A673 (cell line): Measurements from ENCODE around the gene ZNF213. TPM values are rescaled to one million over a fixed set of nuclear protein-coding genes. Genes with fewer than 3 reads are reported as not detected.

Experiments
- BruUV-seq: library from RNA; stranded (reverse); fragments of 400-500 nt; replicated peaks from 2 replicates; lab custom pipeline; 2021; lab: Mats Ljungman, UMichigan
- CTCF ChIA-PET: fragments of 300-600 bp; sonication (Branson Sonifier 250); formaldehyde crosslinking; loops from one replicate; lab custom pipeline; 2022; ENCODE audit warnings: antibody characterized with exemption; lab: Charles Lee
- POLR2A ChIA-PET: fragments of 300-600 bp; sonication (Branson Sonifier 250); formaldehyde crosslinking; loops from one replicate; lab custom pipeline; 2022; ENCODE audit warnings: antibody characterized with exemption; ENCODE audit not compliant: low non-redundant PET; lab: Charles Lee
- DNase-seq: peaks from one replicate; pipeline ENCODE4 v3.0.0-alpha.2; 2015; ENCODE audit warnings: low spot score
- H3K27ac ChIP-seq: fragments of 200-600 bp; sonication (generic); 2 replicates; pipeline ENCODE4 v1.5.1; 2016; ENCODE audit warnings: mixed run types, low read depth, mild to moderate bottlenecking, mixed read lengths, antibody characterized with exemption, low read length; ENCODE audit not compliant: poor library complexity, severe bottlenecking
- H3K27me3 ChIP-seq: fragments of 200-600 bp; sonication (generic); replicated peaks from 2 replicates; pipeline ENCODE4 v1.6.1; 2017; ENCODE audit warnings: mixed run types, low read depth, mild to moderate bottlenecking, mixed read lengths, antibody characterized with exemption, low read length; ENCODE audit not compliant: insufficient read depth, poor library complexity
- H3K36me3 ChIP-seq: fragments of 200-600 bp; sonication (generic); 2 replicates; pipeline ENCODE4 v1.6.1; 2016; ENCODE audit warnings: mixed run types, mild to moderate bottlenecking, mixed read lengths, antibody characterized with exemption, low read length; ENCODE audit not compliant: insufficient read depth, poor library complexity, severe bottlenecking
- H3K4me1 ChIP-seq: fragments of 200-600 bp; sonication (generic); 2 replicates; pipeline ENCODE4 v1.6.1; 2017; ENCODE audit warnings: mixed run types, mild to moderate bottlenecking, mixed read lengths, antibody characterized with exemption, low read length; ENCODE audit not compliant: insufficient read depth, poor library complexity, severe bottlenecking
- H3K4me3 ChIP-seq: fragments of 200-600 bp; sonication (generic); 2 replicates; pipeline ENCODE4 v1.5.1; 2016; ENCODE audit warnings: low read depth, mixed run types, mild to moderate bottlenecking, mixed read lengths, low read length; ENCODE audit not compliant: poor library complexity, severe bottlenecking
- H3K9me3 ChIP-seq: fragments of 200-600 bp; sonication (generic); 2 replicates; pipeline ENCODE4 v1.6.1; 2016; ENCODE audit warnings: mixed run types, low read depth, mild to moderate bottlenecking, mixed read lengths, antibody characterized with exemption, low read length; ENCODE audit not compliant: poor library complexity, severe bottlenecking
- EZH2 ChIP-seq: fragments of 200-600 bp; sonication (generic); IDR thresholded peaks from 2 replicates; pipeline ENCODE4 v1.6.1; 2017; ENCODE audit warnings: borderline replicate concordance, low read depth, mild to moderate bottlenecking, mixed read lengths, antibody characterized with exemption, low read length; ENCODE audit not compliant: poor library complexity, severe bottlenecking
- intact Hi-C: fragments of 100-400 bp; cut with micrococcal nuclease; formaldehyde crosslinking; loops from one replicate; pipeline ENCODE4 v1.10.0; 2022; ENCODE audit not compliant: unreplicated experiment
- total RNA-seq: library from RNA; stranded (reverse); gene quantifications from 2 replicates; pipeline ENCODE4 v1.2.3, GENCODE V29; 2021
- TF ChIP-seq, protein P1 (sequence below): fragments of 300-800, 200-600 bp; sonication (generic); conservative IDR thresholded peaks from 2 replicates; pipeline ENCODE4 v1.5.1; 2017; ENCODE audit warnings: low read depth, mild to moderate bottlenecking, antibody characterized with exemption, low read length, moderate library complexity, mixed read lengths

ZNF213 gene
- total RNA-seq, 1 experiment from 2014 or later, result 16.0 TPM

- ChIA-PET POLR2A (no interaction called here), CTCF (no interaction called here)
- H3K9me3 ChIP-seq, result no peaks in the 10 kb centered on the region
- no peaks in the 10 kb centered on the region for H3K36me3 ChIP-seq
- intact Hi-C loops, result no loop called here
- H3K27ac ChIP-seq, result no peak overlapping the region
- DNase-seq, result no peak
- no peaks in the 10 kb centered on the region for H3K27me3 ChIP-seq
- TF ChIP-seq, protein P1, sequence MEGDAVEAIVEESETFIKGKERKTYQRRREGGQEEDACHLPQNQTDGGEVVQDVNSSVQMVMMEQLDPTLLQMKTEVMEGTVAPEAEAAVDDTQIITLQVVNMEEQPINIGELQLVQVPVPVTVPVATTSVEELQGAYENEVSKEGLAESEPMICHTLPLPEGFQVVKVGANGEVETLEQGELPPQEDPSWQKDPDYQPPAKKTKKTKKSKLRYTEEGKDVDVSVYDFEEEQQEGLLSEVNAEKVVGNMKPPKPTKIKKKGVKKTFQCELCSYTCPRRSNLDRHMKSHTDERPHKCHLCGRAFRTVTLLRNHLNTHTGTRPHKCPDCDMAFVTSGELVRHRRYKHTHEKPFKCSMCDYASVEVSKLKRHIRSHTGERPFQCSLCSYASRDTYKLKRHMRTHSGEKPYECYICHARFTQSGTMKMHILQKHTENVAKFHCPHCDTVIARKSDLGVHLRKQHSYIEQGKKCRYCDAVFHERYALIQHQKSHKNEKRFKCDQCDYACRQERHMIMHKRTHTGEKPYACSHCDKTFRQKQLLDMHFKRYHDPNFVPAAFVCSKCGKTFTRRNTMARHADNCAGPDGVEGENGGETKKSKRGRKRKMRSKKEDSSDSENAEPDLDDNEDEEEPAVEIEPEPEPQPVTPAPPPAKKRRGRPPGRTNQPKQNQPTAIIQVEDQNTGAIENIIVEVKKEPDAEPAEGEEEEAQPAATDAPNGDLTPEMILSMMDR, result no peak
- TF ChIP-seq EZH2, result no peak
- H3K4me1 ChIP-seq, result no peaks in the 10 kb centered on the region
- no TSS peak for BruUV-seq
- H3K4me3 ChIP-seq, result no peak overlapping the region
Measured at GRCh38 chr16:3089717-3090592, 44.9 kb upstream of the ZNF213 start.

DNA sequence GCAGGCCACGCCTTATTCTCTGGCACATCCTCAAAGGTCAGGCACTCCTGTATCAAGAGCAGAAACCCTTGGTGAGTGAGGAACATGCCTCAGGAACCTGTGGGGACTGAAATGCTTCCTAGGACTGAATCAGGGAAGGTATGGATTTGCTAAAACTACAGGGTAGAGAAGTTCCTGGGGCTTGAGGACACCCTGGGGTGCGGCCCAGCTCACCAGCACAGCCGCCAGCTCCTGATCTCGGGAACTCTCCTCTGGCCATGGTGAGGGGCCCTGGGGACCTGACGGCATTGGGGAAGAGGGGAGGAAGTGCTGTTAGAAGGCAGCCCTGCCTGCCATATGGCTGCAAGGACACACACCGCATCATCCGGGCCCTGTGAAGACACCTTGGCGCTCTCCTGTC is 43.3 kb upstream of the ZNF213 start:
- H3K36me3 ChIP-seq, result no peaks in the 10 kb centered on the region
- no peak for DNase-seq
- no peaks in the 10 kb centered on the region for H3K27me3 ChIP-seq
- no peak overlapping the region for H3K4me3 ChIP-seq
- CTCF ChIA-PET, result no interaction called here
- H3K9me3 ChIP-seq, result no peaks in the 10 kb centered on the region
- H3K27ac ChIP-seq, result no peak overlapping the region
- intact Hi-C loops, result no loop called here
- no TSS peak for BruUV-seq
- POLR2A ChIA-PET, result no interaction called here
- no peaks in the 10 kb centered on the region for H3K4me1 ChIP-seq
- no peak for TF ChIP-seq EZH2
- TF ChIP-seq, protein P1, result no peak

DNA sequence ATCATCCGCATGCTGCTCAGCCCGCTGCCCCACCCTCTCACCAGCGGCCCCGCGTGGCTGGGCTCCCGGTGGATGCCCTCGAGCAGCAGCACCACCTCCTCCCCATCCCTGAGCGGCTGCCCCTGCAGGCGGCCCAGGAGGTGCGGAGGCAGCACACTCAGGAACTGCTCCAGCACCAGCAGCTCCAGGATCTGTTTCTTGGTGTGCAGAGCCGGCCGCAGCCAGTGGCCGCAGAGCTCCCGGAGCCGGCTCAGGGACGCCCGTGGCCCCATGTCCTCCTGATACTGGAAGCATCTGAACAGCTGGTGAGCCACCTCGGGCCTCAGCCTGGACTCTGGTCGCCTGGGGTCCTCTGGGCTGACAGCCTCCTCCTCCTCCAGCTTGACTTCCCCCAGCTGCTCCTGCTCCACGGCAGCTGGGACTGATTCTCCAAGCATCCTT is 42.3 kb upstream of the ZNF213 start:
- Histone ChIP-seq H3K27me3 (no peaks in the 10 kb centered on the region), H3K4me3 (no peak overlapping the region), H3K36me3 (no peaks in the 10 kb centered on the region), H3K27ac (no peak overlapping the region), H3K4me1 (no peaks in the 10 kb centered on the region), H3K9me3 (no peaks in the 10 kb centered on the region)
- BruUV-seq, result no TSS peak
- ChIA-PET CTCF (interaction anchor here (0.7 kb wide), 1 partner anchor 37 kb away, joined by 4 read pairs; no protein-coding TSS in a partner anchor), POLR2A (no interaction called here)
- TF ChIP-seq, protein P1, result no peak
- no peak for TF ChIP-seq EZH2
- intact Hi-C loops, result no loop called here
- DNase-seq, result no peak
